Measurements from ENCODE around the gene SBF2.

SBF2 gene

DNA sequence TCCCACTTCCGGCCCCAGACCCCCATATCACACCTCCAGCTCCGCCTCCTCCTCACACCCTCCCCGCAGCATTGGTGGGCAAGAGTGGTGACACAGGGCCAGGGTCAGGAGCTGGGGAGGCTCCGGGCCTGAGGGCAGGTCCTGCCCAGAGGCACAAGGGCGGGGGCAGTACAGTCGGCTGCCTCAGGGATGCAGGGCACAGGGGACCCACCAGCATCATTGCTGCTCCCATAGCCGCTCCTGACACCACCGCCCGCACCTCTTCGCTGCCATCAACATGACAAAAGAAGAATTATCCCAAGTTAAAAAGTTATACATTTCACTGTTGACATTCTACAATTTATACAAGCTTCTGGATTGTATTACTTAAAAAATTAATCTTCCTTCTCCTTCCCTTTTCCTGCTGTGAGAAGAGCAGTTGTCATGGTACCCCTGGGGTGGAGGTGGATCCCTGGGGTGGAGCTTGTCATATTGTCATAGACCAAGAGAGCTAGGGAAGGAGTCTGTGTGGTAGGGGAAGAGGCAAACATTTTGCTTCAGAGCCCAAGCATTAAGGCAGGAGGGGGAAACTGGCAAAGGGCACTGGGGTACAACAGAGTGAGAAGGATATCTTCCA lies 4.1 kb downstream of the SBF2 start:
- H3K4me3 ChIP-seq (ENCODE audit: control insufficient read depth, low read depth, low read length) = no peak overlapping the region
- TF ChIP-seq, protein P1, sequence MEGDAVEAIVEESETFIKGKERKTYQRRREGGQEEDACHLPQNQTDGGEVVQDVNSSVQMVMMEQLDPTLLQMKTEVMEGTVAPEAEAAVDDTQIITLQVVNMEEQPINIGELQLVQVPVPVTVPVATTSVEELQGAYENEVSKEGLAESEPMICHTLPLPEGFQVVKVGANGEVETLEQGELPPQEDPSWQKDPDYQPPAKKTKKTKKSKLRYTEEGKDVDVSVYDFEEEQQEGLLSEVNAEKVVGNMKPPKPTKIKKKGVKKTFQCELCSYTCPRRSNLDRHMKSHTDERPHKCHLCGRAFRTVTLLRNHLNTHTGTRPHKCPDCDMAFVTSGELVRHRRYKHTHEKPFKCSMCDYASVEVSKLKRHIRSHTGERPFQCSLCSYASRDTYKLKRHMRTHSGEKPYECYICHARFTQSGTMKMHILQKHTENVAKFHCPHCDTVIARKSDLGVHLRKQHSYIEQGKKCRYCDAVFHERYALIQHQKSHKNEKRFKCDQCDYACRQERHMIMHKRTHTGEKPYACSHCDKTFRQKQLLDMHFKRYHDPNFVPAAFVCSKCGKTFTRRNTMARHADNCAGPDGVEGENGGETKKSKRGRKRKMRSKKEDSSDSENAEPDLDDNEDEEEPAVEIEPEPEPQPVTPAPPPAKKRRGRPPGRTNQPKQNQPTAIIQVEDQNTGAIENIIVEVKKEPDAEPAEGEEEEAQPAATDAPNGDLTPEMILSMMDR (IDR thresholded peaks at IDR 0.05; ENCODE audit: control insufficient read depth, insufficient read depth, low read depth, low read length, missing control alignments) = no peak
- DNase-seq (ENCODE audit: low read depth) = no peak

DNA sequence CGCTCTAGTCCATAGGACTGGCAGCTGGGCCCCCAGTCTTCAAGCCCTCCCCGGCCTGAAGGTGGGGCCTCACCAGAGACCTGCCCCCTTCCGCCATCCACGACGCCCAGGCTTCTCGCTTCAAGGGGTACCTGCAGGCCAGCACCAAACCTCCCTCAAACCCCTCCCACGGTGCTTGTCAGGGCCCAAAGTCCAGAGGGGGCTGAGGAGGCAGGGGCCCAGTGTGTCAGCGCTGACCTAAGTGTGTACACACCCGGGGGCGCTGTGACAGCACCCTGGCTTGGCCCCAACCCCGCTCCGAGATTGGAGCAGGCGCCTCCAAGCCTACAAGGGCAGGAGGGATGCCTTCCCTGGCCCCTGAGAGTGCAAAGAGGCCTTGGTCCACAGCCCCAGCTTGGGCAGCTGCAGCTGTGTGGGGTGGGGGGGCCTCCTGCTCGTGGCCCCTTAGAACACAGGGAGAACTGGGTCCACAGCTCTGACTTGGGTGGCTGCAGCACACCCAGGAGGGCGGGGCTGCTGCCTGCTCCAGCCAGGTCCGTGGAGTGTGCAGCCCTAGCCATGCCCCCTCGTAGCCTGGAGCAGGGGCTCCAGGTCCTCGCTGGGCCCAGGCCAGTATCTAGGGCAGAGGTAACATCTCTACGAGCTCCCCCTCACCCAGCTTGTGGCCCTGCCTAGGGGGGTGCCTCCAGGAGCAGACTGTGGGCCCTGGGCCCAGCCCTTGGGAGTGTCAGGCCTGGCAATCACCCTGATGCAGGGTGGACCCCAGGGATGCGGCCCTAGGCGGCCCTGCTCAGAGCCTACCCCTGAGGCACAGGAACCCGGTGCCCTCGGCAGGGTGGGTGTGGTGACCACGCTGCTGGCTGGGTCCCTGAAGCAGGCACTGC lies 4.9 kb downstream of the SBF2 start:
- TF ChIP-seq, protein P1 (IDR thresholded peaks at IDR 0.05; ENCODE audit: control insufficient read depth, insufficient read depth, low read depth, low read length, missing control alignments) = no peak

DNA sequence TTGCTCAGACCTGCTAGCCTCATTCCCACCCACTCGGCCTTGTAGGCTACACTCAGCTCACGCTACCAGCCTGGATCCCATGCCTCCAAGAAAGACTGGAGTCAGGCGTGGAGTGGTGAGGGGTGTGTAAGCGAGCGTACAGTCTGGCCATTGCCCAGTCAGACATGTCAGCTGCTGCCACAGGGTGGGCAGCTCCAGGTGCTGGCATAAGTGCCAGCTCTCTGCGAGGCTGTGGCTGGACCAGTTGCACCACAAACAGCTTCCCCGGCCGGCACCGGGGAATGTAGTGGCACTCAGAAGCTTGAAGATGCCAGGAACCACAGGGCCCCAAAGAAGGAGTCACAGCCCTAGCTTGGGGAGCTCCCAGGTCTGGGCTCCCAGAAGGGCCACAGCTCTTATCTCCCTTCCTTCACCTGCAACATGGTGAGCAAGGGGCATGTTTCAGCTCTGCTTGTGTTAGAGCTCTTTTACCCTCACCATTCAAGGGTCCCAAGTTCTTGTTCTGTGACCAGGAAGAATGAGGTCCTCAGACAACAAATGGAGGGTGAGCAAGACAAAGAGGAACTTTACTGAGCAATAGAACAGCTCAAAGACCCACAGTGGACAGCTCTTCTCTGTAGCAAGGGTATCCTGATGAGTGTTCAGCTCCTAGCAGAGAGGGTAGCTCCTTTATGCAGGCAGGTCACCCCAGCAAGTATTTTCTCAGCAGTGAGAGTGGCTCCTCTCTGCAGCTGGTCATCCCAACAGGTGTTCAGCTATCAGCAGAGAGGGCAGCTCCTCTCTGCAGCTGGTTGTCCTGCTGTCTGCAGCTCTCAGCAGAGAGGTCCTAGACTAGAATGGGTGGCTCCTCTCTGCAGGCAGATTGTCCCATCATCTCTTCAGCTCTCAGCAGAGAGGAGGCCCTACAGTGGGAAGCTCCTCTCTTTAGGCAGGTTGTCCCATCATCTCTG lies 6.0 kb downstream of the SBF2 start:
- no peak for DNase-seq (ENCODE audit: low read depth)
- TF ChIP-seq, protein P1 (IDR thresholded peaks at IDR 0.05; ENCODE audit: control insufficient read depth, insufficient read depth, low read depth, low read length, missing control alignments) = no peak
- H3K4me3 ChIP-seq (ENCODE audit: control insufficient read depth, low read depth, low read length) = no peak overlapping the region

More for the DNA sequence above, 4.9 kb downstream of the SBF2 start:
- DNase-seq (ENCODE audit: low read depth) = no peak
- H3K4me3 ChIP-seq (ENCODE audit: control insufficient read depth, low read depth, low read length) = no peak overlapping the region

DNA sequence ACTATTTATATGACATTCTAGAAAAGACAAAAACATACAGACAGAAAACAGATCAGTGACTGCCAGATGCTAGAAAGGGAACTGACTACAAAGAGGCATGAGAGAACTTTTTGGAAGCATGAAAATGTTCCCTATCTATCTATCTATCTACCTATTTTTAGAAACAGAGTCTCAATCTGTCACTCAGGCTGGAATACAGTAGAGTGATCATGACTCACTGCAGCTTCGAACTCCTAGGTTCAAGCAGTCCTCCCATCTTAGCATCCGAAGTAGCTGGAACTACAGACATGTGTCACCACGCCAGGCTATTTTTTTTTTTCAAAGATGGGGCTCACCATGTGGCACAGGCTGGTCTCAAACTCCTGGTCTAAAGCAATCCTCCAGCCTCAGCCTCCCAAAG lies 6.9 kb downstream of the SBF2 start:
- no peak overlapping the region for H3K4me3 ChIP-seq (ENCODE audit: control insufficient read depth, low read depth, low read length)
- TF ChIP-seq, protein P1 (IDR thresholded peaks at IDR 0.05; ENCODE audit: control insufficient read depth, insufficient read depth, low read depth, low read length, missing control alignments) = no peak
- DNase-seq (ENCODE audit: low read depth) = no peak

DNA sequence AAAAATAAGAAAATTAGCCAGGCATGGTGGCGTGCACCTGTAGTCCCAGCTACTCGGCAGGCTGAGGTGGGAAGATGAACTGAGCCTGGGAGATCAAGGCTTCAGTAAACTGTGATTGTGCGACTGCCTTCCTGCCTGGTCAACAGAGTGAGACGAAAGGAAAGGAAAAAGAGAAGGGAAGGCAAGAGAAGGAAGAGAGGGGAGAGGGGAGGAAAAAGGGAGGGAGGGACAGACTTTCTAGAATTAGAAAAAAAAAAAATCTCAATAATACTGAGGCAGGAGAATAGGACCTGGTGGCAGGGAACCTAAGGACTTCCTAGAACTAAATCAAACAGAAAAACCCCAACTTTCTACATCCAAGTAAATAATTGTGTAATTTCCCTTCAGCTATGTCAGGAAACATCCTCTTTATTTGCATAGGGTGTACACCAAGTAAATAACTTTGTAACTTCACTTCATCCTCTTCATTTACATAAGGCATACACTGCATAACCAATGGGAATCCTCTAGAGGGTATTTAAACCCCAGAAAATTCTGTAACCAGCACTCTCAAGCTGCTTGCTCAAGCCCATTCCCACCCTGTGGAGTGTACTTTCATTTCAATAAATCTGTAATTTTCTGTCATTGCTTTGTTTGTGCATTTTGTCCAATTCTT lies 8.7 kb downstream of the SBF2 start:
- DNase-seq (ENCODE audit: low read depth) = no peak
- H3K4me3 ChIP-seq (ENCODE audit: control insufficient read depth, low read depth, low read length) = no peak overlapping the region
- TF ChIP-seq, protein P1 (IDR thresholded peaks at IDR 0.05; ENCODE audit: control insufficient read depth, insufficient read depth, low read depth, low read length, missing control alignments) = no peak

DNA sequence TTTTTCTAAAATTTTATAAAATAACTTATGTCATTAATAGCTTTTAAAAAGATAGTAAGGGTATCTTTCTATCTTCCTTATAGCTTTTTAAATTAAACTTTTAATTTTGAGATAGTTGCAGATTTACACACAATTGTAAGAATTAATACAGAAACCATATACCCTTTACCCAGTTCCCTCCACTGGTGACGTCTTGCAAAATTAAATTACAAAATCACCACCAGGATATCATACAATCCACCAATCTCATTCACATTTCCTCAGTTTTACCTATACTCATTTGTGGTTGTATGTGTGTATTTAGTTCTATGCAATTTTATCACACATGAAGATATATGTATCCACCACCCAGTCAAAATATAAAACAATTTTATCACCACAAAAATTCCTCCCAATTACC lies 10.0 kb downstream of the SBF2 start:
- TF ChIP-seq, protein P1 (IDR thresholded peaks at IDR 0.05; ENCODE audit: control insufficient read depth, insufficient read depth, low read depth, low read length, missing control alignments) = no peak

More for the DNA sequence above, 10.0 kb downstream of the SBF2 start:
- H3K4me3 ChIP-seq (ENCODE audit: control insufficient read depth, low read depth, low read length) = no peak overlapping the region
- DNase-seq (ENCODE audit: low read depth) = no peak

Data from AG09309 (cell line).